Airway epithelial cell (primary cell): ENCODE results near the gene PELO. TPM values are rescaled to one million over a fixed set of nuclear protein-coding genes. Genes with fewer than 3 reads are reported as not detected.

Source experiments
- total RNA-seq: library from RNA; depleted of rRNA; stranded (reverse); fragments of >200 nt; gene quantifications from 2 replicates; pipeline ENCODE4 v1.2.3, GENCODE V29; 2015

PELO gene
- 10.0 and 14.6 TPM in 2 replicates for total RNA-seq

GRCh38 chr5:52787600-52788504, at the start of gene PELO, which contains the start of gene ITGA1:
Gene PELO, plus strand, starts transcription at chr5:52787916. Its CDS starts 12,479 bp downstream, at chr5:52800395.
Gene ITGA1, plus strand, starts transcription at chr5:52787916. Its CDS starts 438 bp downstream, at chr5:52788354.

Other genes with a start within 250 kb of the PELO start
- gene ITGA1, start within 50 bp of the PELO start, total RNA-seq = 0.79 and 0.92 TPM in 2 replicates
- 24.0 and 31.8 TPM in 2 replicates for gene ITGA2, start 201.4 kb downstream of the PELO start, total RNA-seq